PC-3 (cell line): ENCODE results near the gene APOE. TPM values are rescaled to one million over a fixed set of nuclear protein-coding genes. Genes with fewer than 3 reads are reported as not detected.

Experiments used
- ATAC-seq: fragments of 200-7000 bp; cut with Tn5 transposase; 2 replicates; pipeline ENCODE4 v1.9.1; 2020; ENCODE audit warnings: mild to moderate bottlenecking, moderate library complexity
- BruUV-seq: library from RNA; stranded (reverse); fragments of 400-500 nt; replicated peaks from 2 replicates; lab custom pipeline; 2021; lab: Mats Ljungman, UMichigan
- CTCF ChIA-PET: fragments of 300-600 bp; sonication (Branson Sonifier 250); formaldehyde crosslinking; loops from one replicate; lab custom pipeline; 2022; ENCODE audit warnings: antibody characterized with exemption; lab: Charles Lee
- POLR2A ChIA-PET: fragments of 300-600 bp; sonication (Branson Sonifier 250); formaldehyde crosslinking; loops from one replicate; lab custom pipeline; 2022; ENCODE audit warnings: antibody characterized with exemption; ENCODE audit not compliant: unreplicated experiment; lab: Charles Lee
- DNase-seq: peaks from one replicate; pipeline ENCODE4 v3.0.0-alpha.2; 2015
- H2AFZ ChIP-seq: fragments of 300-600 bp; sonication (generic); 2 replicates; pipeline ENCODE4 v1.6.0; 2016; ENCODE audit warnings: antibody characterized with exemption, low read length
- H3F3A ChIP-seq: fragments of 300-600 bp; sonication (generic); one replicate; pipeline ENCODE4 v1.6.0; 2017; ENCODE audit warnings: antibody characterized with exemption, low read length, control low read depth, mild to moderate bottlenecking; ENCODE audit not compliant: unreplicated experiment
- H3K27ac ChIP-seq: fragments of 300-600 bp; sonication (generic); 2 replicates; pipeline ENCODE4 v1.5.1; 2016; ENCODE audit warnings: mild to moderate bottlenecking, low read length
- H3K27me3 ChIP-seq: fragments of 300-600 bp; sonication (generic); 2 replicates; pipeline ENCODE4 v1.6.1; 2016; ENCODE audit warnings: low read length, mixed read lengths
- H3K36me3 ChIP-seq: fragments of 300-600 bp; sonication (generic); 2 replicates; pipeline ENCODE4 v1.6.1; 2016; ENCODE audit warnings: low read depth, mixed run types, low read length, mixed read lengths
- H3K4me1 ChIP-seq: fragments of 300-600 bp; sonication (generic); 2 replicates; pipeline ENCODE4 v1.5.1; 2016; ENCODE audit warnings: low read length; ENCODE audit not compliant: insufficient read depth
- H3K4me2 ChIP-seq: fragments of 300-600 bp; sonication (generic); 2 replicates; pipeline ENCODE4 v1.6.0; 2016; ENCODE audit warnings: low read length
- H3K4me3 ChIP-seq: fragments of 300-600 bp; sonication (generic); 2 replicates; pipeline ENCODE4 v1.5.1; 2016; ENCODE audit warnings: mild to moderate bottlenecking, low read length, mixed read lengths
- H3K79me2 ChIP-seq: fragments of 300-600 bp; sonication (generic); 2 replicates; pipeline ENCODE4 v1.6.1; 2017; ENCODE audit warnings: low read length, mixed read lengths
- H3K9ac ChIP-seq: fragments of 300-600 bp; sonication (generic); 2 replicates; pipeline ENCODE4 v1.6.0; 2016; ENCODE audit warnings: mild to moderate bottlenecking, low read length
- H3K9me2 ChIP-seq: fragments of 300-600 bp; sonication (generic); replicated peaks from 2 replicates; pipeline ENCODE4 v1.6.1; 2016; ENCODE audit warnings: mixed run types, low read length, mixed read lengths
- H3K9me3 ChIP-seq: fragments of 300-600 bp; sonication (generic); 2 replicates; pipeline ENCODE4 v1.6.1; 2016; ENCODE audit warnings: low read length, mixed read lengths
- H4K20me1 ChIP-seq: fragments of 300-600 bp; sonication (generic); 2 replicates; pipeline ENCODE4 v1.6.1; 2016; ENCODE audit warnings: low read length, mixed read lengths
- CTCF ChIP-seq: fragments of 300-600 bp; sonication (generic); conservative IDR thresholded peaks from 2 replicates; pipeline ENCODE4 v1.5.1; 2017; ENCODE audit warnings: antibody characterized with exemption, low read depth, mild to moderate bottlenecking, low read length
- EZH2 ChIP-seq: fragments of 300-600 bp; sonication (generic); IDR thresholded peaks from one replicate; pipeline ENCODE4 v1.6.1; 2017; ENCODE audit warnings: antibody characterized with exemption, mild to moderate bottlenecking, low read length; ENCODE audit not compliant: unreplicated experiment
- EZH2phosphoT487 ChIP-seq: fragments of 300-600 bp; sonication (generic); IDR thresholded peaks from 2 replicates; pipeline ENCODE4 v1.6.1; 2018; ENCODE audit warnings: mild to moderate bottlenecking, antibody characterized with exemption, low read length, borderline replicate concordance
- intact Hi-C: fragments of 100-400 bp; cut with micrococcal nuclease; formaldehyde crosslinking; loops from 2 replicates; pipeline ENCODE4 v1.9.0; 2023
- total RNA-seq: library from RNA; depleted of rRNA; stranded (reverse); fragments of >200 nt; gene quantifications from 2 replicates; pipeline ENCODE4 v1.2.3, GENCODE V29; 2014

APOE gene
- total RNA-seq, 1 experiment from 2014 or later: 3.6 TPM

GRCh38 chr19:44903216-44903601 lies 2.4 kb upstream of the APOE start:
- Histone ChIP-seq H3K4me1 (no peaks in the 10 kb centered on the region), H3K9me3 (no peaks in the 10 kb centered on the region), H3K27ac (no peak overlapping the region), H4K20me1 (no peaks in the 10 kb centered on the region), H3K36me3 (no peaks in the 10 kb centered on the region; the same call in 1 of the 2 replicates), H3K9me2 (no peaks in the 10 kb centered on the region), H3K79me2 (no peaks in the 10 kb centered on the region), H3K9ac (no peak overlapping the region), H3K4me2 (no peak overlapping the region), H3K4me3 (no peak overlapping the region), H3F3A (no peaks in the 10 kb centered on the region), H2AFZ (no peak overlapping the region), H3K27me3 (no peaks in the 10 kb centered on the region)
- POLR2A ChIA-PET: no interaction called here
- no peak for DNase-seq
- intact Hi-C loops: no loop called here
- BruUV-seq: TSS peak; percentile 51
- TF ChIP-seq CTCF (no peak), EZH2phosphoT487 (no peak), EZH2 (no peak)
- no peak for ATAC-seq
- CTCF ChIA-PET: no interaction called here

GRCh38 chr19:44903602-44904425 lies 1.8 kb upstream of the APOE start:
- no peak overlapping the region for H3K4me3 ChIP-seq
- no TSS peak for BruUV-seq
- ATAC-seq (peak; percentile 57), DNase-seq (peak; percentile 50)
- no peaks in the 10 kb centered on the region for H3K4me1 ChIP-seq
- no peak overlapping the region for H3K9ac ChIP-seq
- peak; percentile 86 for TF ChIP-seq CTCF
- TF ChIP-seq EZH2: no peak
- no peak overlapping the region for H3K4me2 ChIP-seq
- POLR2A ChIA-PET: no interaction called here
- H3K36me3 ChIP-seq: no peaks in the 10 kb centered on the region; the same call in 1 of the 2 replicates
- H3K79me2 ChIP-seq: no peaks in the 10 kb centered on the region
- H3K9me3 ChIP-seq: no peaks in the 10 kb centered on the region
- no peaks in the 10 kb centered on the region for H4K20me1 ChIP-seq
- CTCF ChIA-PET: interaction anchor here (0.6 kb wide), 1 partner anchor 135 kb away, joined by 4 read pairs; the partner anchor contains the start of gene CLASRP
- no peak overlapping the region for H2AFZ ChIP-seq
- no peak overlapping the region for H3K27ac ChIP-seq
- H3F3A ChIP-seq: no peaks in the 10 kb centered on the region
- no peaks in the 10 kb centered on the region for H3K9me2 ChIP-seq
- intact Hi-C loops: no loop called here
- H3K27me3 ChIP-seq: no peaks in the 10 kb centered on the region

- Histone ChIP-seq H3K79me2 (no peaks in the 10 kb centered on the region), H3K27me3 (no peaks in the 10 kb centered on the region), H3K4me1 (no peaks in the 10 kb centered on the region), H3K9me2 (no peaks in the 10 kb centered on the region), H3K9me3 (no peaks in the 10 kb centered on the region), H4K20me1 (no peaks in the 10 kb centered on the region), H3K4me3 (no peak overlapping the region), H3F3A (no peaks in the 10 kb centered on the region), H2AFZ (no peak overlapping the region), H3K36me3 (no peaks in the 10 kb centered on the region; the same call in 1 of the 2 replicates), H3K9ac (no peak overlapping the region), H3K27ac (no peak overlapping the region), H3K4me2 (no peak overlapping the region)
- TF ChIP-seq EZH2 (no peak), EZH2phosphoT487 (no peak), CTCF (peak; percentile 37; the same call in 1 of the 2 replicates)
- no TSS peak for BruUV-seq
- CTCF ChIA-PET: interaction anchor here (0.6 to 0.7 kb wide), 2 partner anchors 134 to 1307 kb away, joined by 4 to 6 read pairs; partner anchors contain the start of gene CLASRP
- intact Hi-C loops: no loop called here
- no peak for DNase-seq
- no peak for ATAC-seq
- POLR2A ChIA-PET: no interaction called here
Measured at GRCh38 chr19:44904426-44904994, 1.1 kb upstream of the APOE start.
